Measurements from ENCODE around the gene ATP2A3. TPM values are rescaled to one million over a fixed set of nuclear protein-coding genes. Genes with fewer than 3 reads are reported as not detected.

Gene ATP2A3
- total RNA-seq, 1 donor from 2014 or later = 1.5 TPM

DNA sequence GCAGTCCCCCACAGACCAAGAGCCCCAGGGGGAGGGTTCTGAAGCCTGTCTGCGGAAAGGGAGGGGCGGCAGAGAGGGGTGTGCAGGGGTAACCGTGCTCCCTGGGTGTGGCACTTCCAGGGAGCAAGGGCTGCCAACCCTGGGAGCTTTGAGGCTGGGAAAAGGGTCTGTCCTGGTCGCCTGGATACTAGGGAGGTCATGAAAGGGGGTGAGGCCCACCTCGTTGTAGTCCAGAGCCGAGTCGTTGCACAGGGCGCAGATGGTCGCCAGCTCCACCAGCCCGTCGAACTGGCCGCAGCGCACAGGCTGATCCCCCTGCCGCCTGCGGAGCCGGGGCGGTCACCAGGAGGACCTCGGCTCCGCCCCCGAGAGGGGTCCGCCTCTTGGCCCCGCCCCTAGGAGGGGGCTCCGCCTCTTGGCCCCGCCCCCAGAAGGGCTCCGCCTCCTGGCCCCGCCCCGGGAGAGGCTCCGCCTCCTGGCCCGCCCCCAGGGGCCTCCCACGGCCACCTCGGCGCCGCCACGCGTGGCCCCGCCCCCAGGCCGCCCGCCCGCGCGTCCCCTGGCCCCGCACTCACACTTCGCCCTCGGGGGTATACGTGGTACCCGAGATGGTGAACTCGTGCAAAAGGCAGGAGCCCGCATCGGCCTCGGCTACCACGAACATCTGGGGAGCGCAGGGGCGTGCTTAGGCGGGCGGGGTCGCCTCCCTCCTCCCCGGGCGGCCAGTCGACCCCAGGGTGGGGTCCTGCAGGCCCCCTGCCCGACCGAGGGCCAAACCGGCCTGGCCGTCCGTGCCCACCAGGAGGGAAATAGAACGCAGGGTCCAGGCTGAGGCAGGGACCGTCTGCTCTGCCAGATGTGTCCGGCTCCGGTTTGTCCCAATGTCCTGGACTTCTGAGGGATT is 19.5 kb downstream of the ATP2A3 start:
- no peaks in the 10 kb centered on the region for H3K4me1 ChIP-seq (ENCODE audit: insufficient read depth, low read length)
- peaks cover 24% of the 10 kb centered on the region for H3K27me3 Mint-ChIP-seq (ENCODE audit: low read depth, unreplicated experiment)
- peaks cover 4% of the 10 kb centered on the region for H3K4me1 Mint-ChIP-seq (ENCODE audit: low read depth, unreplicated experiment)
- H3K4me3 Mint-ChIP-seq (ENCODE audit: unreplicated experiment) = no peak overlapping the region
- H3K36me3 Mint-ChIP-seq (ENCODE audit: low read depth, unreplicated experiment) = peaks cover 2% of the 10 kb centered on the region
- no peaks in the 10 kb centered on the region for H3K9me3 ChIP-seq (ENCODE audit: insufficient read depth, low read depth, low read length)
- no peak overlapping the region for H3K27ac ChIP-seq (ENCODE audit: low read depth, low read length)
- no peak for FAIRE-seq
- no peak overlapping the region for H3K9ac ChIP-seq (ENCODE audit: low read length)
- no peaks in the 10 kb centered on the region for H3K79me2 ChIP-seq (ENCODE audit: insufficient read depth, low read length)
- H3K4me3 ChIP-seq (ENCODE audit: insufficient read depth, low read depth, low read length) = peak overlapping the region; percentile 41
- TF ChIP-seq, protein P1, sequence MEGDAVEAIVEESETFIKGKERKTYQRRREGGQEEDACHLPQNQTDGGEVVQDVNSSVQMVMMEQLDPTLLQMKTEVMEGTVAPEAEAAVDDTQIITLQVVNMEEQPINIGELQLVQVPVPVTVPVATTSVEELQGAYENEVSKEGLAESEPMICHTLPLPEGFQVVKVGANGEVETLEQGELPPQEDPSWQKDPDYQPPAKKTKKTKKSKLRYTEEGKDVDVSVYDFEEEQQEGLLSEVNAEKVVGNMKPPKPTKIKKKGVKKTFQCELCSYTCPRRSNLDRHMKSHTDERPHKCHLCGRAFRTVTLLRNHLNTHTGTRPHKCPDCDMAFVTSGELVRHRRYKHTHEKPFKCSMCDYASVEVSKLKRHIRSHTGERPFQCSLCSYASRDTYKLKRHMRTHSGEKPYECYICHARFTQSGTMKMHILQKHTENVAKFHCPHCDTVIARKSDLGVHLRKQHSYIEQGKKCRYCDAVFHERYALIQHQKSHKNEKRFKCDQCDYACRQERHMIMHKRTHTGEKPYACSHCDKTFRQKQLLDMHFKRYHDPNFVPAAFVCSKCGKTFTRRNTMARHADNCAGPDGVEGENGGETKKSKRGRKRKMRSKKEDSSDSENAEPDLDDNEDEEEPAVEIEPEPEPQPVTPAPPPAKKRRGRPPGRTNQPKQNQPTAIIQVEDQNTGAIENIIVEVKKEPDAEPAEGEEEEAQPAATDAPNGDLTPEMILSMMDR (IDR thresholded peaks at IDR 0.05; ENCODE audit: insufficient read depth, low read depth, low read length) = no peak
- no peak for TF ChIP-seq EZH2 (IDR thresholded peaks at IDR 0.05; ENCODE audit: insufficient read depth, low read length)
- DNase-seq (ENCODE audit: low read depth) = no peak
- H3K27ac Mint-ChIP-seq (ENCODE audit: unreplicated experiment) = no peak overlapping the region
- H4K20me1 ChIP-seq (ENCODE audit: insufficient read depth, low read length) = no peaks in the 10 kb centered on the region
- peak overlapping the region; percentile 85 for H2AFZ ChIP-seq (ENCODE audit: low read depth, low read length)
- H3K9me3 Mint-ChIP-seq (ENCODE audit: unreplicated experiment) = no peaks in the 10 kb centered on the region
- H3K27me3 ChIP-seq (ENCODE audit: insufficient read depth, low read length) = no peaks in the 10 kb centered on the region
- peak overlapping the region; percentile 81 for H3K4me2 ChIP-seq (ENCODE audit: low read length)
- no peaks in the 10 kb centered on the region for H3K36me3 ChIP-seq (ENCODE audit: insufficient read depth, low read length)

DNA sequence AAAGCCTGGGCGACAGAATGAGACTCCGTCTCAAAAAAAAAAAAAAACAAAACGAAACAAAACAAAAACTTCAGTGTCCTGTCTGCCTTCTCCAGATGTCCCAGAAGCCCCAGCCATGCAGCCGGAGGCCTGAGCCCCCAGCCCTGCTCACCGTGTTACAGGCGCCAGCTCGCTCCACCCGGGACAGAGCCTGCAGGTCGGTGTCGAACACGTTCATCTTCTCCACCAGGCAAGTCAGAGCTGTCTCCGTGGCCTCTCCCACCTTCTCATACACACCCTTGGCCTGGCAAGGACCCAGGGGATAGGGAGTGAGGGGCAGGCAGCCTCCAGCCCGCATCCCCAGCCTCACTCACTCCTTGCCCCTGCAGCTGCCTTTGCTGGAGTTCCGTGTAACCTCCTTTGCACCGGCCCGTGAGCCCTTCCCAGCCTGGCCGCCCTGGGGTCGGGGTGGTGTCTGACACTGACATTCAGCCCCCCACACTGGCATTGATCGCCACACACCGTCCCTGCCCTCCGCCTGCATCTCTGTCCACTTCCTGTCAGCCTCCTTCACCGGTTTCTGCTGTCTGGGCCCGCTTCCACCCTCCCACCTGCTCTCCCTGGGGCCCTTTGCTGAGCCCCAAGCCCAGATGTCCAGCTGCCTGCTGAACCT is 20.9 kb downstream of the ATP2A3 start:
- TF ChIP-seq, protein P1 (IDR thresholded peaks at IDR 0.05; ENCODE audit: insufficient read depth, low read depth, low read length) = no peak
- TF ChIP-seq EZH2 (IDR thresholded peaks at IDR 0.05; ENCODE audit: insufficient read depth, low read length) = no peak
- H3K4me2 ChIP-seq (ENCODE audit: low read length) = no peak overlapping the region
- H3K9me3 Mint-ChIP-seq (ENCODE audit: unreplicated experiment) = no peaks in the 10 kb centered on the region

More for the DNA sequence above, 20.9 kb downstream of the ATP2A3 start:
- Mint-ChIP-seq H3K36me3 (ENCODE audit: low read depth, unreplicated experiment) (peaks cover 2% of the 10 kb centered on the region), H3K27ac (ENCODE audit: unreplicated experiment) (no peak overlapping the region), H3K4me3 (ENCODE audit: unreplicated experiment) (no peak overlapping the region), H3K27me3 (ENCODE audit: low read depth, unreplicated experiment) (peaks cover 22% of the 10 kb centered on the region), H3K4me1 (ENCODE audit: low read depth, unreplicated experiment) (peaks cover 4% of the 10 kb centered on the region)
- no peaks in the 10 kb centered on the region for H3K79me2 ChIP-seq (ENCODE audit: insufficient read depth, low read length)
- no peaks in the 10 kb centered on the region for H4K20me1 ChIP-seq (ENCODE audit: insufficient read depth, low read length)
- DNase-seq (ENCODE audit: low read depth) (no peak), FAIRE-seq (no peak)
- H3K27me3 ChIP-seq (ENCODE audit: insufficient read depth, low read length) = no peaks in the 10 kb centered on the region
- H3K27ac ChIP-seq (ENCODE audit: low read depth, low read length) = no peak overlapping the region
- H3K4me3 ChIP-seq (ENCODE audit: insufficient read depth, low read depth, low read length) = no peak overlapping the region
- H3K4me1 ChIP-seq (ENCODE audit: insufficient read depth, low read length) = no peaks in the 10 kb centered on the region
- no peak overlapping the region for H3K9ac ChIP-seq (ENCODE audit: low read length)
- H2AFZ ChIP-seq (ENCODE audit: low read depth, low read length) = no peak overlapping the region
- H3K36me3 ChIP-seq (ENCODE audit: insufficient read depth, low read length) = no peaks in the 10 kb centered on the region
- H3K9me3 ChIP-seq (ENCODE audit: insufficient read depth, low read depth, low read length) = no peaks in the 10 kb centered on the region

Data from astrocyte (in vitro differentiated cells and primary cell).